ENCODE data around the gene FGF18.

DNA sequence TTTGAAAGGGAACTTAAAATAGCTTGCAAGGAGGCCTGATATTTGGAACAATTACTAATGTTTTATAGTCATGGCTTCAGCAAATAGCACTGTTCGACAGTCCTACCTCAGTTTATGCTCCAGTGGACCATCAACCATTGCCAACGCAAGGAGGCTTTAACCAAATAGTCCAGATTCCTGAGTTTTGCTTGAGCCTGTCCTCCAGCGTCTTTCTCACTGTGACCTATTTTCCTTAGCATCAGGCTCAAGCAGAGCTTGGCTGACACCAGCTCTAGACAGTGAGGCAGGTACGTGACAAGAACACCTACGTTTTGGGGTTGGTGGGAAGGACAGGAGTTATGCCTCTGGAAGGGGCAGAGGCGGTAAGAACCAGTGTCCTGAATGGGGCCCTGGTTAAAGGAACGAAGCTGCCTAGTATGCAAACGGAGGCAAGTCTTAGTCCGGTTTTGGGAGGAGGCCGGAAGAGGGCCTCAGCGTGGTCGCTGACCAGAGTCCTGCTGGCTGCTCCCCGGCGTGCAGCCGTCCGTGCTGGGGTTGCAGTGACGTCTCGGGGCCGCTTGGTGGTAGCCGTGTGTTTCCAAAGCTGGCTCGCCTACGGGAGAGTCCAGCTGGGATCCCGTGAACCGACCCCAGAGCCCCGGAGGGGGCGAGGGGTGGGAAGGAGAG is 998 bp upstream of the FGF18 start:
- TF ChIP-seq CTCF (IDR thresholded peaks at IDR 0.05) (peak; percentile 83 to 99 (median 96)), POLR2A (IDR thresholded peaks at IDR 0.05) (no peak)

Measured in uterus (tissue), 2 donors.